ENCODE data around the gene SLC1A3.

- TF ChIP-seq SUZ12 (IDR thresholded peaks at IDR 0.05; ENCODE audit: extremely low read depth, insufficient read depth, insufficient read length) = no peak
- TF ChIP-seq YY1 (IDR thresholded peaks at IDR 0.05; ENCODE audit: insufficient read depth, insufficient read length) = no peak
These were observed 89.8 kb downstream of the SLC1A3 start for GRCh38 chr5:36696059-36696673.
